ENCODE results near the gene KIF26A.

KIF26A gene

GRCh38 chr14:104156142-104156541 lies 17.8 kb downstream of the KIF26A start:
- Histone ChIP-seq H3K4me3 (ENCODE audit: low read length) (no peak overlapping the region), H2AFZ (ENCODE audit: low read depth, low read length) (no peak overlapping the region), H4K20me1 (ENCODE audit: insufficient read depth, low read length) (no peaks in the 10 kb centered on the region), H3K79me2 (ENCODE audit: low read length) (no peaks in the 10 kb centered on the region), H3K27ac (ENCODE audit: low read length) (no peak overlapping the region), H3K36me3 (replicated peaks; ENCODE audit: low read depth, low read length) (no peaks in the 10 kb centered on the region), H3K4me1 (ENCODE audit: low read length) (no peaks in the 10 kb centered on the region), H3K9ac (ENCODE audit: low read length) (no peak overlapping the region), H3K9me3 (ENCODE audit: insufficient read depth, low read length) (no peaks in the 10 kb centered on the region), H3K27me3 (ENCODE audit: low read depth, low read length) (no peaks in the 10 kb centered on the region), H3K4me2 (ENCODE audit: low read length) (no peak overlapping the region)
- TF ChIP-seq CTCF (IDR thresholded peaks at IDR 0.05; ENCODE audit: low read depth, low read length) (no peak), EZH2phosphoT487 (IDR thresholded peaks at IDR 0.05; ENCODE audit: low read depth) (no peak)

- no peaks in the 10 kb centered on the region for H3K27me3 ChIP-seq (ENCODE audit: low read depth, low read length)
- no peak overlapping the region for H3K4me3 ChIP-seq (ENCODE audit: low read length)
- H4K20me1 ChIP-seq (ENCODE audit: insufficient read depth, low read length): no peaks in the 10 kb centered on the region
- no peak overlapping the region for H3K27ac ChIP-seq (ENCODE audit: low read length)
- H3K9ac ChIP-seq (ENCODE audit: low read length): no peak overlapping the region
- no peaks in the 10 kb centered on the region for H3K9me3 ChIP-seq (ENCODE audit: insufficient read depth, low read length)
- no peaks in the 10 kb centered on the region for H3K4me1 ChIP-seq (ENCODE audit: low read length)
- H2AFZ ChIP-seq (ENCODE audit: low read depth, low read length): no peak overlapping the region
- no peaks in the 10 kb centered on the region for H3K36me3 ChIP-seq (replicated peaks; ENCODE audit: low read depth, low read length)
- TF ChIP-seq CTCF (IDR thresholded peaks at IDR 0.05; ENCODE audit: low read depth, low read length) (no peak), EZH2phosphoT487 (IDR thresholded peaks at IDR 0.05; ENCODE audit: low read depth) (no peak)
- H3K79me2 ChIP-seq (ENCODE audit: low read length): no peaks in the 10 kb centered on the region
- no peak overlapping the region for H3K4me2 ChIP-seq (ENCODE audit: low read length)
Measured at GRCh38 chr14:104157016-104157928, 18.9 kb downstream of the KIF26A start.

- Histone ChIP-seq H3K4me3 (ENCODE audit: low read length) (no peak overlapping the region), H3K36me3 (replicated peaks; ENCODE audit: low read depth, low read length) (no peaks in the 10 kb centered on the region), H2AFZ (ENCODE audit: low read depth, low read length) (no peak overlapping the region), H3K27ac (ENCODE audit: low read length) (no peak overlapping the region), H3K9ac (ENCODE audit: low read length) (no peak overlapping the region), H4K20me1 (ENCODE audit: insufficient read depth, low read length) (no peaks in the 10 kb centered on the region), H3K27me3 (ENCODE audit: low read depth, low read length) (no peaks in the 10 kb centered on the region), H3K4me2 (ENCODE audit: low read length) (no peak overlapping the region), H3K4me1 (ENCODE audit: low read length) (no peaks in the 10 kb centered on the region), H3K9me3 (ENCODE audit: insufficient read depth, low read length) (no peaks in the 10 kb centered on the region), H3K79me2 (ENCODE audit: low read length) (no peaks in the 10 kb centered on the region)
- TF ChIP-seq CTCF (IDR thresholded peaks at IDR 0.05; ENCODE audit: low read depth, low read length) (no peak), EZH2phosphoT487 (IDR thresholded peaks at IDR 0.05; ENCODE audit: low read depth) (no peak)
Measured at GRCh38 chr14:104158827-104159798, 20.7 kb downstream of the KIF26A start.

- Histone ChIP-seq H4K20me1 (ENCODE audit: insufficient read depth, low read length) (no peaks in the 10 kb centered on the region), H3K27me3 (ENCODE audit: low read depth, low read length) (no peaks in the 10 kb centered on the region), H3K27ac (ENCODE audit: low read length) (no peak overlapping the region), H3K4me2 (ENCODE audit: low read length) (no peak overlapping the region), H2AFZ (ENCODE audit: low read depth, low read length) (no peak overlapping the region), H3K4me1 (ENCODE audit: low read length) (no peaks in the 10 kb centered on the region), H3K9ac (ENCODE audit: low read length) (no peak overlapping the region), H3K4me3 (ENCODE audit: low read length) (no peak overlapping the region), H3K36me3 (replicated peaks; ENCODE audit: low read depth, low read length) (no peaks in the 10 kb centered on the region), H3K79me2 (ENCODE audit: low read length) (no peaks in the 10 kb centered on the region), H3K9me3 (ENCODE audit: insufficient read depth, low read length) (no peaks in the 10 kb centered on the region)
- TF ChIP-seq CTCF (IDR thresholded peaks at IDR 0.05; ENCODE audit: low read depth, low read length): no peak
- no peak for TF ChIP-seq EZH2phosphoT487 (IDR thresholded peaks at IDR 0.05; ENCODE audit: low read depth)
Measured at GRCh38 chr14:104159990-104160389, 21.6 kb downstream of the KIF26A start.

All from OCI-LY3 (cell line).